GM06990 (cell line): ENCODE data around the gene OSBPL8.

ENCODE experiments used
- DNase-seq: peaks from one replicate; pipeline ENCODE4 v3.0.0-alpha.2; 2011; ENCODE audit not compliant: insufficient read length; ENCODE audit errors: extremely low read depth
- H3K27me3 ChIP-seq: replicated peaks from 2 replicates; pipeline ENCODE4 v1.6.0; 2011; ENCODE audit warnings: low read length; ENCODE audit not compliant: control insufficient read depth, insufficient read depth
- H3K36me3 ChIP-seq: 2 replicates; pipeline ENCODE4 v1.5.1; 2011; ENCODE audit warnings: low read length; ENCODE audit not compliant: control insufficient read depth, insufficient read depth
- H3K4me3 ChIP-seq: replicated peaks from 2 replicates; pipeline ENCODE4 v1.5.1; 2011; ENCODE audit warnings: low read depth, mild to moderate bottlenecking, control low read depth, low read length
- TF ChIP-seq, protein P1 (sequence below): IDR thresholded peaks from 2 replicates; pipeline ENCODE4 v1.5.1; 2011; ENCODE audit warnings: low read length, control low read depth, mild to moderate bottlenecking, inconsistent platforms; ENCODE audit not compliant: insufficient read depth, poor library complexity, severe bottlenecking

Gene OSBPL8

DNA sequence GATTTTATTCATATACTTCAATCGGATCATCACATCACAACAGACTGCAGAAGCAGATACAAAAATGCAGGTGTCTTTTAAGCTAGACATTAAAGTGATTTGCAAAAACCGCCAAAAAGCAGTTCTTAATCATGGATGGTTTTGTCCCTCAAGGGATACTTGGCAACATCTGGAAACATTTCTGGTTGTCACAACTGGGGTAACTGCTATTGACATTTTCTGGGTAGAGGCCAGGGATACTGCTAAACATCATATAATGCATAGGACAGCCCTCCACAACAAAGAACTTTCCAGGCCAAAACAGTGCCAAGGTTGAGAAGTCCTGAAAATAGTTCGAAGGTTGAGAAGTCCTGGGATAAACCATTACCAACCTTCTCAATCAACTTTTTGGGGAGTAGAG, 109.6 kb downstream of the OSBPL8 start:
- DNase-seq, result no peak

GRCh38 chr12:76449583-76449982, 110.0 kb downstream of the OSBPL8 start:
- H3K36me3 ChIP-seq, result peaks cover 1% of the 10 kb centered on the region
- TF ChIP-seq, protein P1, sequence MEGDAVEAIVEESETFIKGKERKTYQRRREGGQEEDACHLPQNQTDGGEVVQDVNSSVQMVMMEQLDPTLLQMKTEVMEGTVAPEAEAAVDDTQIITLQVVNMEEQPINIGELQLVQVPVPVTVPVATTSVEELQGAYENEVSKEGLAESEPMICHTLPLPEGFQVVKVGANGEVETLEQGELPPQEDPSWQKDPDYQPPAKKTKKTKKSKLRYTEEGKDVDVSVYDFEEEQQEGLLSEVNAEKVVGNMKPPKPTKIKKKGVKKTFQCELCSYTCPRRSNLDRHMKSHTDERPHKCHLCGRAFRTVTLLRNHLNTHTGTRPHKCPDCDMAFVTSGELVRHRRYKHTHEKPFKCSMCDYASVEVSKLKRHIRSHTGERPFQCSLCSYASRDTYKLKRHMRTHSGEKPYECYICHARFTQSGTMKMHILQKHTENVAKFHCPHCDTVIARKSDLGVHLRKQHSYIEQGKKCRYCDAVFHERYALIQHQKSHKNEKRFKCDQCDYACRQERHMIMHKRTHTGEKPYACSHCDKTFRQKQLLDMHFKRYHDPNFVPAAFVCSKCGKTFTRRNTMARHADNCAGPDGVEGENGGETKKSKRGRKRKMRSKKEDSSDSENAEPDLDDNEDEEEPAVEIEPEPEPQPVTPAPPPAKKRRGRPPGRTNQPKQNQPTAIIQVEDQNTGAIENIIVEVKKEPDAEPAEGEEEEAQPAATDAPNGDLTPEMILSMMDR, result no peak
- no peak overlapping the region for H3K4me3 ChIP-seq
- H3K27me3 ChIP-seq, result no peaks in the 10 kb centered on the region
- no peak for DNase-seq

More for the DNA sequence above, 109.6 kb downstream of the OSBPL8 start:
- Histone ChIP-seq H3K36me3 (peaks cover 1% of the 10 kb centered on the region), H3K27me3 (no peaks in the 10 kb centered on the region), H3K4me3 (no peak overlapping the region)
- TF ChIP-seq, protein P1, result no peak

DNA sequence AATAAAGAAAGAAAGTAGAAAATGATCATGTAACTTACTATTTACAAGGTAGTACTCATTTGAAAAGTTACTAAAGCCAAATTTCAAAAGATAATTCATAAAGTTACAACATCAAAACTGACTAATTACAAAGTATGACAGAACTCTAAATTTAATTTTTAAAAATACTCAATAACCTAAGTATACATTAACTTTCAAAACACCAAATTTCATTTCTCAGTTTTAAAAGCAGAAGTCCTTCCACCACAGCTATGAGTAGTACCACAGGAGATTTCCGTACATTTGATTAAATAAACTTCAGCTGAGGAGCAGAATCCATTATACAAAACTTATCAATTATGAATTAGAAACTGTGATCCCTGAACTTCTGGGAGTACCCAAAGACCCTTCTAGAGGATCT, 110.6 kb downstream of the OSBPL8 start:
- peaks cover 1% of the 10 kb centered on the region for H3K36me3 ChIP-seq
- DNase-seq, result no peak
- TF ChIP-seq, protein P1, result no peak

DNA sequence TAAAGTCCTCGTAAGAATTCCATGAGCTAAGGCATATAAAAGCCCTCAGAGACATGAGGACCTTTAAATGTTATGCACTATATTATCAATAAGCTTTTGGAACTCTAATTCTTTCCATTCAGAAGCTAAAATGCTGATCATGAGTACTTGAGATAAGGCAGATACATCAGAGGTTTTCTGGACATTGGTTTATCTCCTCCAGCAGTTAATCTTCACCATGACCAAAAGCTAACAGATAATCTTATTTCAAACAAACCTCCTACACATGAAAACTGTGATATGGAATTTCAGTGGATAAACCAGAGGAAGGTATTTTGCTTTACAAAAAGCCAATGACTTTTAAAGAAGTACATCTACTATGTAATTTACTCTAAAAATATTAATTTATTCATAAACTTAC, 113.5 kb downstream of the OSBPL8 start:
- Histone ChIP-seq H3K36me3 (peaks cover 1% of the 10 kb centered on the region), H3K4me3 (no peak overlapping the region), H3K27me3 (no peaks in the 10 kb centered on the region)
- no peak for DNase-seq
- TF ChIP-seq, protein P1, result no peak

More for the DNA sequence above, 110.6 kb downstream of the OSBPL8 start:
- Histone ChIP-seq H3K4me3 (no peak overlapping the region), H3K27me3 (no peaks in the 10 kb centered on the region)

GRCh38 chr12:76445462-76445861, 114.1 kb downstream of the OSBPL8 start:
- no peak for DNase-seq
- TF ChIP-seq, protein P1, result no peak

DNA sequence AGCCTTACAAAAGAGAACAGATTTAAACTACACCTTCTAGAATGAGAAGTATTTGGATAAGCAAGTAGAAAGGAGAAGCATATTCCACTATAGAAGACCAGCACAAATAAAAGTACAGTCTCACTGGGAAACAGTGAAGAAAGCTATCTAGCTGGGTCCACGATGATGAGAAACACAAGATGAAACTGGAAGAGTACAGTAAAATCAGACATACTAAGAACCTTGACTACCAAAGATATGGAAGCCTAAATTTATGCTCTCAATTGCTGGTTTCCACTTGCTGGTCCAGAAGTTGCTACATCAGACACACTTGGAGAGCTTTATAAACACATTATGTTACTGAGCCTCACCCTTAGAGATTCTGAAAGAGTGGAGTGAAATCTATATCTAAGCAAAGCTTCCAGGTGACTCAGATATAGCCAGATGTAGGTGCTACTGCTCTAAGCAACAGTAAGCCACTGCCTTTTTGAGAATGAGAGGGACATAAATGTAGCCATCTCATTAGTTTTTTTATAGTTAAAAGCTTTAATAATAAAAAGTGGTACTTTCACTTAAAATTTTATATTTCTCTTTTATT, 115.1 kb downstream of the OSBPL8 start:
- H3K27me3 ChIP-seq, result no peaks in the 10 kb centered on the region
- no peaks in the 10 kb centered on the region for H3K36me3 ChIP-seq
- H3K4me3 ChIP-seq, result no peak overlapping the region
- no peak for DNase-seq
- TF ChIP-seq, protein P1, result no peak

More at GRCh38 chr12:76445462-76445861, 114.1 kb downstream of the OSBPL8 start:
- Histone ChIP-seq H3K36me3 (peaks cover 1% of the 10 kb centered on the region), H3K27me3 (no peaks in the 10 kb centered on the region), H3K4me3 (no peak overlapping the region)
